ENCODE results near the gene ALX4.

DNA sequence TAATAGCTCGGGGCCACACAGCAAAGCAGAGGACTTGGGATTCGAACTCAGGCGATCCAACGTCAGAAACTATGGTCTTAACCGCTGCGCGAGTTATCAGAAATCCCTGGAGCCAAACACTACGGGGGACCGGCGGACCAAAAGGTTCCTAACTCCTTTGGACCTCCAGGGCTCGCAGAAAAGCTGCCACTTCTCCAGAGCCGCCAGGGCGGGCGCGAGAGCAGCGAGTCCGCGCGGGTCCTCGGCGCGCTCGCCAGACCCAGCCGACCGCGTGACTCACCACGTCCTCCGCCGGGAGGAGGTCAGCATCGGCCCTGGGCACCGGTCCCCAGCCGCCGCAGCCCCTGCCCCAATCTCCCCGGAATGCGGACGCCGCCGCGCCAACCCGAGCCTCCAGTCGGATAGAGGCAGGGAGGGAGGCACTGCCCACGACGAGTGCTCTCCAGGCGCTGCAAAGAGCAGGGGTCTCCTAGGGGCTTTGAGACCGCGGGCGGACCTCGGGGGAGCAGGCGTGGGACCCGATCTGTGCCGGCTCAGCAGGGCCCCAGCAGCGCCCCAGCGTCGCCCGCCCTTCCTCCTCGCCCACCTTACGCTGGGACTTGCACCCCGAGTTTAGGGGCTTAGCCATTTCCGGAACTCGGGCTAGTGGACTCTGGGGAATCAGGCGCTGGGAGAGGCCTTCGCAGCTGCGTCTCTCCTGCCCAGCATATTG, 6.2 kb upstream of the ALX4 start:
- no peak for TF ChIP-seq POLR2A (IDR thresholded peaks at IDR 0.05)
- TF ChIP-seq, protein P1, sequence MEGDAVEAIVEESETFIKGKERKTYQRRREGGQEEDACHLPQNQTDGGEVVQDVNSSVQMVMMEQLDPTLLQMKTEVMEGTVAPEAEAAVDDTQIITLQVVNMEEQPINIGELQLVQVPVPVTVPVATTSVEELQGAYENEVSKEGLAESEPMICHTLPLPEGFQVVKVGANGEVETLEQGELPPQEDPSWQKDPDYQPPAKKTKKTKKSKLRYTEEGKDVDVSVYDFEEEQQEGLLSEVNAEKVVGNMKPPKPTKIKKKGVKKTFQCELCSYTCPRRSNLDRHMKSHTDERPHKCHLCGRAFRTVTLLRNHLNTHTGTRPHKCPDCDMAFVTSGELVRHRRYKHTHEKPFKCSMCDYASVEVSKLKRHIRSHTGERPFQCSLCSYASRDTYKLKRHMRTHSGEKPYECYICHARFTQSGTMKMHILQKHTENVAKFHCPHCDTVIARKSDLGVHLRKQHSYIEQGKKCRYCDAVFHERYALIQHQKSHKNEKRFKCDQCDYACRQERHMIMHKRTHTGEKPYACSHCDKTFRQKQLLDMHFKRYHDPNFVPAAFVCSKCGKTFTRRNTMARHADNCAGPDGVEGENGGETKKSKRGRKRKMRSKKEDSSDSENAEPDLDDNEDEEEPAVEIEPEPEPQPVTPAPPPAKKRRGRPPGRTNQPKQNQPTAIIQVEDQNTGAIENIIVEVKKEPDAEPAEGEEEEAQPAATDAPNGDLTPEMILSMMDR (IDR thresholded peaks at IDR 0.05), result peak in 3 of 12 donors; percentile 9 to 19 (median 9)
